Osteoblast (primary cell): ENCODE results near the gene PRSS8. TPM values are rescaled to one million over a fixed set of nuclear protein-coding genes. Genes with fewer than 3 reads are reported as not detected.
A peak's percentile ranks its signal among the peaks of the same experiment; 100 is the strongest.

Source experiments
- DNase-seq: peaks from one replicate; pipeline ENCODE4 v3.0.0; 2011; ENCODE audit warnings: low spot score, mixed read lengths; ENCODE audit not compliant: insufficient read length; ENCODE audit errors: missing footprints
- H2AFZ ChIP-seq: 2 replicates; pipeline ENCODE4 v1.6.0; 2011; ENCODE audit warnings: mild to moderate bottlenecking, low read length
- H3K27ac ChIP-seq: 2 replicates; pipeline ENCODE4 v1.5.1; 2011; ENCODE audit warnings: mild to moderate bottlenecking, low read depth, low read length, moderate library complexity
- H3K27me3 ChIP-seq: 2 replicates; pipeline ENCODE4 v1.6.0; 2012; ENCODE audit warnings: mild to moderate bottlenecking, control low read depth, inconsistent platforms, low read length, moderate library complexity; ENCODE audit not compliant: insufficient read depth
- H3K36me3 ChIP-seq: 2 replicates; pipeline ENCODE4 v1.5.1; 2011; ENCODE audit warnings: mild to moderate bottlenecking, low read length, control low read depth, moderate library complexity; ENCODE audit not compliant: insufficient read depth
- H3K4me1 ChIP-seq: 2 replicates; pipeline ENCODE4 v1.5.1; 2011; ENCODE audit warnings: mild to moderate bottlenecking, low read length, control low read depth, moderate library complexity; ENCODE audit not compliant: insufficient read depth
- H3K4me2 ChIP-seq: 2 replicates; pipeline ENCODE4 v1.6.0; 2011; ENCODE audit warnings: mild to moderate bottlenecking, low read length; ENCODE audit not compliant: insufficient read depth
- H3K4me3 ChIP-seq: fragments of 200-600 bp; sonication (generic); 3 replicates; pipeline ENCODE4 v1.5.1; 2012; ENCODE audit warnings: mild to moderate bottlenecking, low read length, inconsistent platforms; ENCODE audit not compliant: insufficient read depth
- H3K79me2 ChIP-seq: 2 replicates; pipeline ENCODE4 v1.6.0; 2012; ENCODE audit warnings: mild to moderate bottlenecking, low read length, control low read depth, inconsistent platforms; ENCODE audit not compliant: insufficient read depth
- H3K9me3 ChIP-seq: 2 replicates; pipeline ENCODE4 v1.5.1; 2011; ENCODE audit warnings: low read depth, low read length, control low read depth
- H4K20me1 ChIP-seq: 2 replicates; pipeline ENCODE4 v1.6.0; 2012; ENCODE audit warnings: mild to moderate bottlenecking, low read length, control low read depth; ENCODE audit not compliant: insufficient read depth
- total RNA-seq: library from RNA; depleted of rRNA; stranded (reverse); fragments of >200 nt; gene quantifications from 2 replicates; pipeline ENCODE4 v1.2.3, GENCODE V29; 2012
- TF ChIP-seq, protein P1 (sequence below): IDR thresholded peaks from 2 replicates; pipeline ENCODE4 v1.5.1; 2011; ENCODE audit warnings: mild to moderate bottlenecking, low read depth, low read length, moderate library complexity; ENCODE audit errors: extremely low read depth

PRSS8 gene
- total RNA-seq, 1 donor, result not detected

DNA sequence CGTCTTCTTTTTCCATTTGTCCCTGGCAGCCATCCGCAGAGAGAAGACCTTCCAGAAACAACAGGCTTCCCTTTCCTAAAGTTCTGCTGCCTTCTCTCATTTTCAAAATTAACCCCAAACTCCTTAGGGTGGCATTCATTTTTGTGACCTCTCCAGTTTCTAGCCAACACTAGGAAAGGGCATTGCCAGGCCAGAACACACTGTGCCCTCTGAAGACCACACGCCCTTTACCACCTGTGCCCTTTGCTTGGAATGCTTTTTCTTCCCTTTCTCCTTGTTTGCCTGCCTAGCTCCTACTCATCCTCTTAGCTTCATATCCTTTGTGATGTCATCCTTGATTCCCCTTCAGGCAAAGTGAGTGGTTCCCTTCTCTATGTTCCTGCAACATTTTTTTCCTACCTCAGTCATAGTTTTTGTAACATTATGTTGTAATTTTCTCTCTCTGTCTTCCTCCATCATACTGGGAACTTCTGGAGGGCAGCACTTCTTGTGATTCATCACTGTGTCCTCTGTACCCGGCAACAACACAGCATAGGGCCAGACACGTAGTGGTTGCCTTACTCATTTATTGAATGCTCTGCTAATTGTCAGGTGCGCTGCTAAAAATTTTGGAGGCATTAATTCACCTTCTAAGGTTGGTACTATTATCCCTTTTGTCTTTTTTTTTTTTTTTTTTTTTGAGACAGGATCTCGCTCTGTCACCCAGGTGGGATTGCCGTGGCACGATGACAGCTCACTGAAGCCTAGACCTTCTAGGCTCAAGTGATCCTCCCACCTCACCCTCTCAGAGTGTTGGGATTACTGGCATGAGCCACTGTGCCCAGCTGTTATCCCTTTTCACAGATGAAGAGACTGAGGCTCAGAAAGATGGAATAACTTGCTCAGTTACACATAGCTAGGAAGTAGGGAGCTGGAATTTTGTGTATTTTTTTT, 17.0 kb downstream of the PRSS8 start:
- DNase-seq, result peak; percentile 95
- Histone ChIP-seq H3K9me3 (no peaks in the 10 kb centered on the region), H3K4me2 (peak overlapping the region; percentile 95), H3K27me3 (no peaks in the 10 kb centered on the region), H3K27ac (peak overlapping the region; percentile 97), H3K79me2 (peaks cover 24% of the 10 kb centered on the region), H3K4me3 (peak overlapping the region; percentile 80), H3K36me3 (peaks cover 33% of the 10 kb centered on the region), H2AFZ (peak overlapping the region; percentile 86), H4K20me1 (peaks cover 6% of the 10 kb centered on the region), H3K4me1 (peaks cover 11% of the 10 kb centered on the region)
- TF ChIP-seq, protein P1, sequence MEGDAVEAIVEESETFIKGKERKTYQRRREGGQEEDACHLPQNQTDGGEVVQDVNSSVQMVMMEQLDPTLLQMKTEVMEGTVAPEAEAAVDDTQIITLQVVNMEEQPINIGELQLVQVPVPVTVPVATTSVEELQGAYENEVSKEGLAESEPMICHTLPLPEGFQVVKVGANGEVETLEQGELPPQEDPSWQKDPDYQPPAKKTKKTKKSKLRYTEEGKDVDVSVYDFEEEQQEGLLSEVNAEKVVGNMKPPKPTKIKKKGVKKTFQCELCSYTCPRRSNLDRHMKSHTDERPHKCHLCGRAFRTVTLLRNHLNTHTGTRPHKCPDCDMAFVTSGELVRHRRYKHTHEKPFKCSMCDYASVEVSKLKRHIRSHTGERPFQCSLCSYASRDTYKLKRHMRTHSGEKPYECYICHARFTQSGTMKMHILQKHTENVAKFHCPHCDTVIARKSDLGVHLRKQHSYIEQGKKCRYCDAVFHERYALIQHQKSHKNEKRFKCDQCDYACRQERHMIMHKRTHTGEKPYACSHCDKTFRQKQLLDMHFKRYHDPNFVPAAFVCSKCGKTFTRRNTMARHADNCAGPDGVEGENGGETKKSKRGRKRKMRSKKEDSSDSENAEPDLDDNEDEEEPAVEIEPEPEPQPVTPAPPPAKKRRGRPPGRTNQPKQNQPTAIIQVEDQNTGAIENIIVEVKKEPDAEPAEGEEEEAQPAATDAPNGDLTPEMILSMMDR, result no peak

- Histone ChIP-seq H3K4me1 (peaks cover 11% of the 10 kb centered on the region), H3K4me3 (peak within 1 kb of the TSS; percentile 80), H4K20me1 (peaks cover 6% of the 10 kb centered on the region), H3K79me2 (peaks cover 24% of the 10 kb centered on the region), H3K27ac (peak within 1 kb of the TSS; percentile 97), H3K4me2 (peak within 1 kb of the TSS; percentile 95), H3K9me3 (no peaks in the 10 kb centered on the region), H3K36me3 (peaks cover 39% of the 10 kb centered on the region), H2AFZ (peak within 1 kb of the TSS; percentile 86), H3K27me3 (no peaks in the 10 kb centered on the region)
- DNase-seq, result peak; percentile 99
- TF ChIP-seq, protein P1, result no peak
Measured at GRCh38 chr16:31117384-31118222, 17.9 kb downstream of the PRSS8 start, which contains the start of gene KAT8. Gene KAT8 (plus strand): TSS chr16:31117664. CDS start chr16:31117682, 18 bp downstream.

DNA sequence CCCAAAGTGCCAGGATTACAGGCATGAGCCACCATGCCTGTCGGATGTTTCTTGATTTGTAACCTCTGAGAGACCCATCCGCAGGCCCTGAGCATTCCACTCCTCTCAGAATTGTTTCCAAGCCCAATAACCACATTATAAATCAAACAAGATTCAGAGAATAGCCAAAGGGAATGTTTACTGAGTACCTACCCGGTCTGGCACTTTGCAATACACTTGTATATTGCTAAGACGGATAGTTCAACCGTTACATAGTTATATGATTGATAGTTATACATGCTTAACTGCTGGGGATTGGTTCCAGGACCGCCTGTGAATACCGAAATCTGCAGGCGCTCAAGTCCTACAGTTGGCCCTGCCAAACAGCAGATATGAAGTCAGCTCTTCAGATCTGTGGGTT, 21.1 kb downstream of the PRSS8 start:
- H3K79me2 ChIP-seq, result peaks cover 16% of the 10 kb centered on the region
- peaks cover 39% of the 10 kb centered on the region for H3K36me3 ChIP-seq
- peak; percentile 35 for DNase-seq
- no peak overlapping the region for H3K27ac ChIP-seq
- TF ChIP-seq, protein P1, result no peak
- no peak overlapping the region for H3K4me3 ChIP-seq
- H4K20me1 ChIP-seq, result peaks cover 9% of the 10 kb centered on the region
- H2AFZ ChIP-seq, result no peak overlapping the region
- peaks cover 12% of the 10 kb centered on the region for H3K4me1 ChIP-seq
- H3K4me2 ChIP-seq, result no peak overlapping the region
- H3K9me3 ChIP-seq, result no peaks in the 10 kb centered on the region
- no peaks in the 10 kb centered on the region for H3K27me3 ChIP-seq
